Measurements from ENCODE around the gene HS6ST3. TPM values are rescaled to one million over a fixed set of nuclear protein-coding genes. Genes with fewer than 3 reads are reported as not detected.

HS6ST3 gene
- total and polyA plus RNA-seq, 2 donors (not counting 3 experiments of a cell fraction or from before 2014, with no cell fraction given) = 0.03 to 0.15 TPM

- dilution Hi-C loops (cut with MboI; ENCODE audit: extremely low pct_ligation_motif_present, low sequenced_read_pairs) = no loop called here
- no peaks in the 10 kb centered on the region for H4K20me1 ChIP-seq (replicated peaks; ENCODE audit: control insufficient read depth, extremely low read depth, insufficient read depth, low read length)
- CTCF ChIA-PET = no interaction called here
Observed at GRCh38 chr13:96762876-96763275, 673.0 kb downstream of the HS6ST3 start.

GRCh38 chr13:96766306-96766705 lies 676.4 kb downstream of the HS6ST3 start:
- CTCF ChIA-PET = no interaction called here

More at GRCh38 chr13:96762876-96763275, 673.0 kb downstream of the HS6ST3 start:
- Histone ChIP-seq H3K4me1 (ENCODE audit: control insufficient read depth, extremely low read depth, insufficient read depth, low read length) (no peaks in the 10 kb centered on the region), H3K4me3 (replicated peaks in 1 of 3; ENCODE audit: insufficient read depth in 1 of 3, low read depth in 1 of 3, low read length in 3 of 3) (no peak overlapping the region), H3K4me2 (ENCODE audit: insufficient read depth, low read length) (no peak overlapping the region), H3K9ac (replicated peaks; ENCODE audit: extremely low read depth, insufficient read depth, low read length) (no peak overlapping the region), H3K27ac (ENCODE audit: insufficient read depth, low read depth, low read length) (no peak overlapping the region), H3K9me1 (replicated peaks; ENCODE audit: control insufficient read depth, extremely low read depth, insufficient read depth, low read length) (no peaks in the 10 kb centered on the region), H3K79me2 (ENCODE audit: control insufficient read depth, insufficient read depth, low read length) (no peaks in the 10 kb centered on the region), H3K27me3 (ENCODE audit: control insufficient read depth in 2 of 2, insufficient read depth in 2 of 2, low read length in 2 of 2) (no peaks in the 10 kb centered on the region), H3K36me3 (ENCODE audit: control insufficient read depth in 2 of 2, extremely low read depth in 1 of 2, insufficient read depth in 2 of 2, low read length in 2 of 2) (no peaks in the 10 kb centered on the region), H2AFZ (ENCODE audit: low read depth, low read length) (no peak overlapping the region), H3K9me3 (replicated peaks; ENCODE audit: control insufficient read depth, insufficient read depth, low read length) (no peaks in the 10 kb centered on the region)
- no peak for FAIRE-seq
- POLR2A ChIA-PET = no interaction called here
- intact Hi-C loops (cut with micrococcal nuclease) = no loop called here
- no peak for DNase-seq (ENCODE audit: low read depth, low spot score)
- no peak for TF ChIP-seq MYC (IDR thresholded peaks at IDR 0.05; ENCODE audit: low read depth, low read length)
- TF ChIP-seq FOS (IDR thresholded peaks at IDR 0.05; ENCODE audit: borderline replicate concordance, insufficient read depth, low read length) = no peak
- TF ChIP-seq JUN (IDR thresholded peaks at IDR 0.05; ENCODE audit: borderline replicate concordance, insufficient read depth, insufficient read length, low read depth) = no peak
- BruUV-seq (replicated peaks) = no TSS peak

More at GRCh38 chr13:96766306-96766705, 676.4 kb downstream of the HS6ST3 start:
- H3K4me2 ChIP-seq (ENCODE audit: insufficient read depth, low read length) = no peak overlapping the region
- no peaks in the 10 kb centered on the region for H4K20me1 ChIP-seq (replicated peaks; ENCODE audit: control insufficient read depth, extremely low read depth, insufficient read depth, low read length)
- BruUV-seq (replicated peaks) = no TSS peak
- intact Hi-C loops (cut with micrococcal nuclease) = no loop called here
- dilution Hi-C loops (cut with MboI; ENCODE audit: extremely low pct_ligation_motif_present, low sequenced_read_pairs) = no loop called here
- no peaks in the 10 kb centered on the region for H3K9me3 ChIP-seq (replicated peaks; ENCODE audit: control insufficient read depth, insufficient read depth, low read length)
- FAIRE-seq = no peak
- no peaks in the 10 kb centered on the region for H3K27me3 ChIP-seq (ENCODE audit: control insufficient read depth in 2 of 2, insufficient read depth in 2 of 2, low read length in 2 of 2)
- no peak overlapping the region for H3K9ac ChIP-seq (replicated peaks; ENCODE audit: extremely low read depth, insufficient read depth, low read length)
- H3K79me2 ChIP-seq (ENCODE audit: control insufficient read depth, insufficient read depth, low read length) = no peaks in the 10 kb centered on the region
- no peaks in the 10 kb centered on the region for H3K4me1 ChIP-seq (ENCODE audit: control insufficient read depth, extremely low read depth, insufficient read depth, low read length)
- H3K36me3 ChIP-seq (ENCODE audit: control insufficient read depth in 2 of 2, extremely low read depth in 1 of 2, insufficient read depth in 2 of 2, low read length in 2 of 2) = no peaks in the 10 kb centered on the region
- no peak overlapping the region for H3K27ac ChIP-seq (ENCODE audit: insufficient read depth, low read depth, low read length)
- H3K4me3 ChIP-seq (replicated peaks in 1 of 3; ENCODE audit: insufficient read depth in 1 of 3, low read depth in 1 of 3, low read length in 3 of 3) = no peak overlapping the region
- no peak for TF ChIP-seq GATA2 (IDR thresholded peaks at IDR 0.05; ENCODE audit: insufficient read depth, insufficient read length, low read depth, low read length)
- TF ChIP-seq JUN (IDR thresholded peaks at IDR 0.05; ENCODE audit: borderline replicate concordance, insufficient read depth, insufficient read length, low read depth) = no peak
- TF ChIP-seq FOS (IDR thresholded peaks at IDR 0.05; ENCODE audit: borderline replicate concordance, insufficient read depth, low read length) = no peak
- TF ChIP-seq, protein P1, sequence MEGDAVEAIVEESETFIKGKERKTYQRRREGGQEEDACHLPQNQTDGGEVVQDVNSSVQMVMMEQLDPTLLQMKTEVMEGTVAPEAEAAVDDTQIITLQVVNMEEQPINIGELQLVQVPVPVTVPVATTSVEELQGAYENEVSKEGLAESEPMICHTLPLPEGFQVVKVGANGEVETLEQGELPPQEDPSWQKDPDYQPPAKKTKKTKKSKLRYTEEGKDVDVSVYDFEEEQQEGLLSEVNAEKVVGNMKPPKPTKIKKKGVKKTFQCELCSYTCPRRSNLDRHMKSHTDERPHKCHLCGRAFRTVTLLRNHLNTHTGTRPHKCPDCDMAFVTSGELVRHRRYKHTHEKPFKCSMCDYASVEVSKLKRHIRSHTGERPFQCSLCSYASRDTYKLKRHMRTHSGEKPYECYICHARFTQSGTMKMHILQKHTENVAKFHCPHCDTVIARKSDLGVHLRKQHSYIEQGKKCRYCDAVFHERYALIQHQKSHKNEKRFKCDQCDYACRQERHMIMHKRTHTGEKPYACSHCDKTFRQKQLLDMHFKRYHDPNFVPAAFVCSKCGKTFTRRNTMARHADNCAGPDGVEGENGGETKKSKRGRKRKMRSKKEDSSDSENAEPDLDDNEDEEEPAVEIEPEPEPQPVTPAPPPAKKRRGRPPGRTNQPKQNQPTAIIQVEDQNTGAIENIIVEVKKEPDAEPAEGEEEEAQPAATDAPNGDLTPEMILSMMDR (IDR thresholded peaks at IDR 0.05; ENCODE audit: extremely low read depth in 1 of 2, insufficient read depth in 1 of 2, low read depth in 1 of 2, low read length in 2 of 2) = no peak
- TF ChIP-seq POLR2AphosphoS5 (IDR thresholded peaks at IDR 0.05; ENCODE audit: insufficient read depth, low read depth, low read length) = no peak
- no peak for TF ChIP-seq MYC (IDR thresholded peaks at IDR 0.05; ENCODE audit: low read depth, low read length)
- H3K9me1 ChIP-seq (replicated peaks; ENCODE audit: control insufficient read depth, extremely low read depth, insufficient read depth, low read length) = no peaks in the 10 kb centered on the region
- H2AFZ ChIP-seq (ENCODE audit: low read depth, low read length) = no peak overlapping the region
- POLR2A ChIA-PET = no interaction called here
- no peak for DNase-seq (ENCODE audit: low read depth, low spot score)

Measured in endothelial cell of umbilical vein (primary cell).